Liver (tissue), 9 donors: ENCODE data around the gene UBE2D2. TPM values are rescaled to one million over a fixed set of nuclear protein-coding genes. Genes with fewer than 3 reads are reported as not detected.
A peak's percentile ranks its signal among the peaks of the same experiment; 100 is the strongest.

ENCODE experiments used
- DNase-seq: peaks from one replicate; pipeline ENCODE4 v3.0.0-alpha.2; 2017; ENCODE audit warnings: low spot score
- H3K27ac ChIP-seq, 2 donors: one replicate each; pipeline ENCODE4 v1.7.0; 2013; ENCODE audit warnings: inconsistent platforms in 2 of 2, low read length in 2 of 2, control low read depth in 1 of 2, low read depth in 1 of 2, mild to moderate bottlenecking in 1 of 2
- H3K27me3 ChIP-seq, 4 donors: one replicate each; pipeline versions ENCODE4 v1.6.1 to v1.7.0; 2013; ENCODE audit warnings: low read length in 3 of 4, inconsistent platforms in 1 of 4, mild to moderate bottlenecking in 1 of 4, moderate library complexity in 1 of 4; ENCODE audit not compliant: control insufficient read depth in 4 of 4, insufficient read depth in 4 of 4
- H3K36me3 ChIP-seq, 4 donors: one replicate each; pipeline versions ENCODE4 v1.6.1 to v1.7.0; 2013; ENCODE audit warnings: low read length in 3 of 4, mild to moderate bottlenecking in 3 of 4, low read depth in 1 of 4, moderate library complexity in 1 of 4; ENCODE audit not compliant: control insufficient read depth in 4 of 4, insufficient read depth in 3 of 4
- H3K4me1 ChIP-seq, 4 donors: one replicate each; pipeline versions ENCODE4 v1.6.1 to v1.7.0; 2013; ENCODE audit warnings: low read length in 3 of 4, mild to moderate bottlenecking in 3 of 4, moderate library complexity in 1 of 4; ENCODE audit not compliant: control insufficient read depth in 4 of 4, insufficient read depth in 4 of 4
- H3K4me3 ChIP-seq, 3 donors: one replicate each; pipeline versions ENCODE4 v1.6.1 to v1.7.0; 2013; ENCODE audit warnings: low read length in 3 of 3, control low read depth in 1 of 3, low read depth in 1 of 3, mild to moderate bottlenecking in 1 of 3
- H3K9ac ChIP-seq, 2 donors: one replicate each; pipeline ENCODE4 v1.7.0; 2013; ENCODE audit warnings: low read length in 2 of 2, mild to moderate bottlenecking in 2 of 2, moderate library complexity in 2 of 2, control low read depth in 1 of 2, low read depth in 1 of 2
- H3K9me3 ChIP-seq, 4 donors: one replicate each; pipeline versions ENCODE4 v1.6.1 to v1.7.0; 2013; ENCODE audit warnings: low read length in 3 of 4; ENCODE audit not compliant: control insufficient read depth in 4 of 4
- CTCF ChIP-seq: fragments of 150-350 bp; IDR thresholded peaks from 2 replicates; pipeline ENCODE4 v1.5.1; 2017; ENCODE audit warnings: improper control_type of control experiment, low read depth, low read length; ENCODE audit not compliant: missing input control
- EGR1 ChIP-seq, 2 donors: IDR thresholded peaks; 2 replicates each; pipeline ENCODE4 v1.6.1; 2016 to 2018; ENCODE audit warnings: antibody characterized with exemption in 2 of 2, low read depth in 2 of 2
- FOXA1 ChIP-seq: IDR thresholded peaks from 2 replicates; pipeline ENCODE4 v1.6.1; 2016; ENCODE audit warnings: antibody characterized with exemption
- FOXA2 ChIP-seq: IDR thresholded peaks from 2 replicates; pipeline ENCODE4 v1.6.1; 2016; ENCODE audit warnings: antibody characterized with exemption
- GABPA ChIP-seq, 2 donors: IDR thresholded peaks in 1 of 2; conservative IDR thresholded peaks in 1 of 2; 2 replicates each; pipeline ENCODE4 v1.6.1; 2016; ENCODE audit warnings: antibody characterized with exemption in 2 of 2, mild to moderate bottlenecking in 1 of 2, moderate library complexity in 1 of 2
- HNF4A ChIP-seq, 2 donors: conservative IDR thresholded peaks; 2 replicates each; pipeline ENCODE4 v1.6.1; 2016; ENCODE audit warnings: antibody characterized with exemption in 2 of 2, mild to moderate bottlenecking in 2 of 2
- HNF4G ChIP-seq: IDR thresholded peaks from 2 replicates; pipeline ENCODE4 v1.6.1; 2016; ENCODE audit warnings: antibody characterized with exemption
- NR2F2 ChIP-seq: IDR thresholded peaks from 2 replicates; pipeline ENCODE4 v1.6.1; 2016; ENCODE audit warnings: antibody characterized with exemption
- RAD21 ChIP-seq, 2 donors: IDR thresholded peaks; 2 replicates each; pipeline ENCODE4 v1.6.1; 2016; ENCODE audit warnings: antibody characterized with exemption in 2 of 2, mild to moderate bottlenecking in 2 of 2
- REST ChIP-seq: IDR thresholded peaks from 2 replicates; pipeline ENCODE4 v1.6.1; 2016; ENCODE audit warnings: antibody characterized with exemption, mild to moderate bottlenecking
- RXRA ChIP-seq, 2 donors: IDR thresholded peaks; 2 replicates each; pipeline ENCODE4 v1.6.1; 2017 to 2018; ENCODE audit warnings: antibody characterized with exemption in 2 of 2, mild to moderate bottlenecking in 1 of 2
- SP1 ChIP-seq: IDR thresholded peaks from 2 replicates; pipeline ENCODE4 v1.6.1; 2018; ENCODE audit warnings: antibody characterized with exemption, mild to moderate bottlenecking
- TAF1 ChIP-seq: conservative IDR thresholded peaks from 2 replicates; pipeline ENCODE4 v1.6.1; 2016; ENCODE audit warnings: antibody characterized with exemption, mild to moderate bottlenecking
- YY1 ChIP-seq: IDR thresholded peaks from 2 replicates; pipeline ENCODE4 v1.6.1; 2016; ENCODE audit warnings: antibody characterized with exemption, mild to moderate bottlenecking
- ZBTB33 ChIP-seq: IDR thresholded peaks from 2 replicates; pipeline ENCODE4 v1.6.1; 2016; ENCODE audit warnings: antibody characterized with exemption
- WGBS: extraction: QIAGEN DNeasy Blood & Tissue Kit; methylation state at CpG from one replicate; pipeline ENCODE4 v1.1.7; 2013; 5-methylcytosine and 5-hydroxymethylcytosine counted together
- polyA plus RNA-seq, 2 donors: library from polyadenylated mRNA; stranded (reverse) in 1 of 2; unstranded in 1 of 2; fragments of 200-250 nt in 1 of 2; fragments of >200 nt in 1 of 2; fragmentation: Nextera tagmentation in 1 of 2; extraction: Ambion mirVana in 1 of 2; gene quantifications; one replicate each; pipeline versions ENCODE4 v1.2.1 to v1.2.3, GENCODE V29; 2013 to 2015
- total RNA-seq, 2 donors: library from RNA; depleted of rRNA; stranded (reverse); fragments of >200 nt; gene quantifications; one replicate each; pipeline ENCODE4 v1.2.3, GENCODE V29; 2014
- TF ChIP-seq, protein P1 (sequence below): IDR thresholded peaks from 2 replicates; pipeline ENCODE4 v1.6.1; 2016; ENCODE audit warnings: antibody characterized with exemption
- donor health status: healthy.
- donor health status: healthy.
- donor health status: healthy.
- donor health status: healthy.
- donor health status: healthy.

UBE2D2 gene
- total and polyA plus RNA-seq, 4 donors = 17.0 to 53.6 (median 41.4) TPM

DNA sequence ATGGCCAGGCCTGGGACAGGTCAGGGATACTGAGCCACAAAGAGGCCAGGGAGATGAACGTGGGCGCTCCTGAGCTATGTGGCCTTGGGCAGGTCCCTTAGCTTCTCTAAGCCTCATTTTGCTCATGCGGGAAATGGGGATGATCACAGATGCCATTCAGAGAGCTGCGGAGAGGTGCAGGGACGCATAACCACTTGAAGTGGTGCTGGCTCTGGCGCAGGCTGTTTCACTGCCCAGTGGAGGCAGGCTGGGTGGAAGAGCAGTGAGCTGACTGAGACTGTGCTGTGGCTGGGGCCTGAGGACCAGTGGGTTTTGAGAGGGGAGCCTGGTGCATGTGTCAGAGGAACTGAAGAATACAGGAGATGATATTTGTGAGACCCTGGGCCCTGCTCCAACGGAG lies 105.4 kb downstream of the UBE2D2 start:
- no peak for DNase-seq
- no peak overlapping the region for H3K9ac ChIP-seq
- no peaks in the 10 kb centered on the region for H3K9me3 ChIP-seq
- peak overlapping the region in 1 of 2 donors; percentile 1 for H3K27ac ChIP-seq
- no peak overlapping the region for H3K4me3 ChIP-seq
- TF ChIP-seq GABPA (IDR thresholded peaks at IDR 0.05 in 1 of 2, conservative IDR thresholded peaks at IDR 0.05 in 1 of 2) (no peak), CTCF (no peak)
- peaks cover 65 to 100% (median 93%) of the 10 kb centered on the region in 4 donors for H3K4me1 ChIP-seq
- H3K36me3 ChIP-seq = no peaks in the 10 kb centered on the region
- 81% methylated on average over 7 of the region's 7 CpGs for WGBS
- H3K27me3 ChIP-seq = no peaks in the 10 kb centered on the region

DNA sequence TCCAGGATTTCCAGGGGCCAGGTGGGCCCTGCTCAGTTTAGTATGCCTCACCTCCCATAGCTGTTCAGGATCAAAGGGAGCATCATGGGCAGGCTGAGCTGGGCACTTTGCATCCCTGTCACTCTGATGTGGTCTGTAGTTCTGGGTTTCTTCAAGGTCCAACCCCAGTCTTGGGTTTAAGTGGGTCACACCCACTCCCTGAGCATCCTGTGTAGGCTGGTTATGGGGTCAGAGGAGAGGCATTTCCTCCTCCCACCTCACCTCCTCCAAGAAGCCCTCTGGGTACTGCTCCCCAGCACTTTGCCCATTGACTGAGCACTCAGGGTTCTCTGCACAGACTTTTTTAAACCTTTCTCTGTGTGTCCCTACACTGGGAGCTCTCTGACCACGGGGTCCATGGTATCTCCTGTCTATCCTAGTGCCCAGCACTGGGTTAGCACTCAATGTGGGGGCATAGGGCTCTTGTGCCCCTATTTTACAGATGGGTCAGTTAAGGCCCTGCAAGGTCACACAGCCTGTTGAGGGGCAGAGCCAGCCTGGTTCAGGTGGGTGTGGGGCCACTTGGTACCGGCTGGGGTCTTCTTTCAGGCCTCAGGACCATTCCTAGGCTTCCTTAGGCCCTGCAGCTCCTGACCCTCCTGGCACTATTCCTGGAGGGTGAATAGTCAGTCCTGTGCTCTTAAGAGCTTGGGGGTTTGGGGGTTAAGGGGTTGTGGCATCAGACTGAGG lies 106.0 kb downstream of the UBE2D2 start:
- 72% methylated on average over 2 of the region's 2 CpGs for WGBS
- no peak overlapping the region for H3K4me3 ChIP-seq
- no peak for DNase-seq
- H3K36me3 ChIP-seq = no peaks in the 10 kb centered on the region
- H3K4me1 ChIP-seq = peaks cover 60 to 97% (median 92%) of the 10 kb centered on the region in 4 donors
- H3K27ac ChIP-seq = peak overlapping the region; percentile 77 to 85
- peak overlapping the region in 1 of 2 donors; percentile 67 for H3K9ac ChIP-seq
- no peaks in the 10 kb centered on the region for H3K27me3 ChIP-seq
- no peaks in the 10 kb centered on the region for H3K9me3 ChIP-seq
- TF ChIP-seq RAD21 (IDR thresholded peaks at IDR 0.05) (no peak), HNF4A (conservative IDR thresholded peaks at IDR 0.05) (no peak), RXRA (IDR thresholded peaks at IDR 0.05) (no peak), EGR1 (IDR thresholded peaks at IDR 0.05; ENCODE audit: low read depth in 2 of 2) (no peak), TAF1 (no peak), YY1 (no peak), NR2F2 (no peak), ZBTB33 (no peak), GABPA (IDR thresholded peaks at IDR 0.05 in 1 of 2, conservative IDR thresholded peaks at IDR 0.05 in 1 of 2) (no peak), FOXA2 (no peak), REST (no peak), FOXA1 (no peak), CTCF (no peak), SP1 (no peak), HNF4G (no peak)
- TF ChIP-seq, protein P1, sequence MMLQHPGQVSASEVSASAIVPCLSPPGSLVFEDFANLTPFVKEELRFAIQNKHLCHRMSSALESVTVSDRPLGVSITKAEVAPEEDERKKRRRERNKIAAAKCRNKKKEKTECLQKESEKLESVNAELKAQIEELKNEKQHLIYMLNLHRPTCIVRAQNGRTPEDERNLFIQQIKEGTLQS = no peak
